ENCODE results near the gene CLEC20A. TPM values are rescaled to one million over a fixed set of nuclear protein-coding genes. Genes with fewer than 3 reads are reported as not detected.

Gene CLEC20A
- total RNA-seq, 1 donor from 2014 or later = not detected

DNA sequence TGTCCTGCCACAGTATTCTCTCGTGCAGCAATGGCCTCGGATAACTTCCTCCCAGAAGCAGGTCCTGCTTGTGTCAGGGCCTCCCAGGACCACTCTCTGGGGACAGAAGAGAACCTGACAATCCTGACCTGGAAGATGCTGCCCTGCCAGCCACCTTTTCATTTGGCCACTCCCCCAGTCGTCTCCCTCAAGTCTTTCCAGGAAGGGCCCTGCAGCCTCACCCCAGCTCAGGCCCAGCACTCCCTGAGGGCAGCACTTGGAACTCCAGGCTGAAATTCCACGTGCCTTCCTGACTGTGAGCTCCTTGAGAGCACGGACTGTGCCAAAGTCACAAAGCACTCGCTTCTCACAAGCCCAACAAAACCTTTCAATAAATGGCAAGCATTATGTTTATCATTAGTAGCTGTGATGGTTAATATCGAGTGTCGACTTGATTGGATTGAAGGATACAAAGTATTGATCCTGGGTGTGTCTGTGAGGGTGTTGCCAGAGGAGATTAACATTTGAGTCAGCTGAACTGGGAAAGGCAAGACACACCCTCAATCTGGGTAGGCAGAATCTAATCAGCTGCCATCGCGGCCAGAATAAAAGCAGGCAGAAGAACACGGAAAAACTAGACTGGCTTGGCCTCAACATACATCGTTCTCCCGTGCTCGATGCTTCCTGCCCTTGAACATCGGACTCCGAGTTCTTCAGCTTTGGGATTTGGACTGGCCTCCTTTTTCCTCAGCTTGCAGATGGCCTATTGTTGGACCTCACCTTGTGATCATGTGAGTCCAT, 2.3 kb upstream of the CLEC20A start:
- TF ChIP-seq, protein P1, sequence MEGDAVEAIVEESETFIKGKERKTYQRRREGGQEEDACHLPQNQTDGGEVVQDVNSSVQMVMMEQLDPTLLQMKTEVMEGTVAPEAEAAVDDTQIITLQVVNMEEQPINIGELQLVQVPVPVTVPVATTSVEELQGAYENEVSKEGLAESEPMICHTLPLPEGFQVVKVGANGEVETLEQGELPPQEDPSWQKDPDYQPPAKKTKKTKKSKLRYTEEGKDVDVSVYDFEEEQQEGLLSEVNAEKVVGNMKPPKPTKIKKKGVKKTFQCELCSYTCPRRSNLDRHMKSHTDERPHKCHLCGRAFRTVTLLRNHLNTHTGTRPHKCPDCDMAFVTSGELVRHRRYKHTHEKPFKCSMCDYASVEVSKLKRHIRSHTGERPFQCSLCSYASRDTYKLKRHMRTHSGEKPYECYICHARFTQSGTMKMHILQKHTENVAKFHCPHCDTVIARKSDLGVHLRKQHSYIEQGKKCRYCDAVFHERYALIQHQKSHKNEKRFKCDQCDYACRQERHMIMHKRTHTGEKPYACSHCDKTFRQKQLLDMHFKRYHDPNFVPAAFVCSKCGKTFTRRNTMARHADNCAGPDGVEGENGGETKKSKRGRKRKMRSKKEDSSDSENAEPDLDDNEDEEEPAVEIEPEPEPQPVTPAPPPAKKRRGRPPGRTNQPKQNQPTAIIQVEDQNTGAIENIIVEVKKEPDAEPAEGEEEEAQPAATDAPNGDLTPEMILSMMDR (conservative IDR thresholded peaks at IDR 0.05) = no peak
- H3K4me1 Mint-ChIP-seq = peaks cover 7% of the 10 kb centered on the region
- H3K27ac Mint-ChIP-seq (ENCODE audit: unreplicated experiment) = no peak overlapping the region
- H3K36me3 Mint-ChIP-seq (ENCODE audit: low read depth) = no peaks in the 10 kb centered on the region
- no peaks in the 10 kb centered on the region for H3K27me3 Mint-ChIP-seq (ENCODE audit: low read depth)
- no peak overlapping the region for H3K4me3 Mint-ChIP-seq
- H3K9me3 Mint-ChIP-seq = no peaks in the 10 kb centered on the region
- no peak for DNase-seq (ENCODE audit: low read depth, low spot score)

DNA sequence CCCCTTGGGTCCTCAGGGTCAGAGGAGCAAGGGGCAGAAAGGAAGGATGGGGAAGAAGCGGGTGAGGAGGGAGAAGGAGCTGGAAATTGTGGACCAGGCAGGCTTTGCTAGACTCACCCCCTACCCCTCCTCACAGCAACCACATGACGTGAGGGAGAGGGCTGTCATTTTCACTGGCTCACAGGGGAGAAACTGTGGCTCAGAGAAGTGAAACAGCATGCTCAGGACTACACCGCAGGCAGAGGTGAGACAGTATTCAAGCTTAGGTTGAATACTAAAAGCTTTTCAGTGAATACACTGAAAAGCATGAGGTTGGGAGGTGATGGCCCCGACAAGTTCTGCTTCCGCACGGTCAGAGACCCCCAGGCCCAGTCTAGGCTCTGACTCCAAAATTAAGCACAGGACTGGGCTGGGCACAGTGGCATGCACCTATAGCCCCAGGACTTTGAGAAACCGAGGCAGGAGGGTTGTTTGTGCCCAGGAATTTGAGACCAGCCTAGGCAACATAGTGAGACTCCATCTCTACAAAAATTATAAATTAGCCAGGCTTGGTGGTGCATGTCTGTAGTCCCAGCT, 1.2 kb upstream of the CLEC20A start:
- TF ChIP-seq, protein P1 (conservative IDR thresholded peaks at IDR 0.05) = no peak
- Mint-ChIP-seq H3K27ac (ENCODE audit: unreplicated experiment) (no peak overlapping the region), H3K4me3 (no peak overlapping the region), H3K9me3 (no peaks in the 10 kb centered on the region), H3K27me3 (ENCODE audit: low read depth) (no peaks in the 10 kb centered on the region), H3K4me1 (peaks cover 7% of the 10 kb centered on the region), H3K36me3 (ENCODE audit: low read depth) (no peaks in the 10 kb centered on the region)
- DNase-seq (ENCODE audit: low read depth, low spot score) = no peak

DNA sequence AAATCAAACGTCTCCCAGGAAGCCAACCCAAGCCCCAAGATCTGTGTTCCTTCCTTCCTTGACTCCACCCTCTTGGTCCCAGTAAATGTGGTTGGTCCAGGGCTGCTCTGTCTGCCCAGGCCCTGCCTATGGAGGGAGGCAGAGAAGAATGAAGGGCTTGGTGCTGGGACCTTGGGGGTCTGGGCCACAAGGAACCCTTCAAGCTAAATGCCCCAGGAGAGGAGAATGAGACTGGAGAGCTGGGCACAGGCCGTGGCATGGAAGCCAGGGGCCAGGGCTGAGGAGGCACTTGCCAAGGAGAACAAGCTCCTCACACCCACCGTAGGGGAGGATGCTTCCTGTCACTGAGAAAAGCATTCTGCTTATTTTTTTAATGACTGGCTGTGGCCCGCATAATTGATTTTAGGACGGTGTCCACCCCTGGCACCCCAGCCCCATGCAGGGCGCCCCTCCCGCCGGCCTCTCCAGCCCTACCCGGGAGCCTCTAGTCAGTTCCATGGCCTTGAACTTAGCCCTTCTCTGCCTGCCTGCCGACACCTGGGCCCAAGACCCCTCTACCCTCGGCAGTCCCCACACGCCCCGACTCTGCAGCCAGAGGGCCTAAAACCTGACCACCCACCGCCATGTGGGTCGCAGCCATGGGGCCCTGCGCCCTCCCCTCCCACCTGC, 889 bp downstream of the CLEC20A start:
- TF ChIP-seq, protein P1 (conservative IDR thresholded peaks at IDR 0.05) = no peak
- no peak overlapping the region for H3K27ac Mint-ChIP-seq (ENCODE audit: unreplicated experiment)
- no peaks in the 10 kb centered on the region for H3K9me3 Mint-ChIP-seq
- DNase-seq (ENCODE audit: low read depth, low spot score) = no peak
- H3K4me1 Mint-ChIP-seq = peaks cover 4% of the 10 kb centered on the region
- no peaks in the 10 kb centered on the region for H3K36me3 Mint-ChIP-seq (ENCODE audit: low read depth)
- H3K4me3 Mint-ChIP-seq = no peak overlapping the region
- H3K27me3 Mint-ChIP-seq (ENCODE audit: low read depth) = no peaks in the 10 kb centered on the region

DNA sequence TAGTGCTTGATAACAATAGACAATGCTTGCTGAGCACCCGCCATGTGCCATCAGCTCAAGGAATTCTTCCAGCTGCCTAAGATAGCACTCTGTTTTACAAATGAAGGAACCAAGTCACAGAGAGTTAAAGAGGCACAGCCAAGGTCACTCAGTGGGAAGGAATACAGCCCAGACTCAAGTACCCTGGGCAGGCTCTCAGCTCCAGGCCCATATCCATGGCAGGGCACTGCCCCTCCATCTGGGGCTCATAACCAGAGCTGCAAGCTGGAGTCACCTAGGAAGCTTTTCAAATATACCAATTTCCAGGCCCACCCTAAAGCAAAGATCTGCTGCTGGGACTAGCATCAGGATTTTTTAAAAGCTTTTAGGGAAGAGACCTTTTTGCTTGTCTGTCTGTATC, 1.6 kb downstream of the CLEC20A start:
- Mint-ChIP-seq H3K36me3 (ENCODE audit: low read depth) (no peaks in the 10 kb centered on the region), H3K27me3 (ENCODE audit: low read depth) (no peaks in the 10 kb centered on the region), H3K9me3 (no peaks in the 10 kb centered on the region), H3K4me1 (peaks cover 3% of the 10 kb centered on the region), H3K27ac (ENCODE audit: unreplicated experiment) (no peak overlapping the region), H3K4me3 (no peak overlapping the region)
- DNase-seq (ENCODE audit: low read depth, low spot score) = no peak
- TF ChIP-seq, protein P1 (conservative IDR thresholded peaks at IDR 0.05) = no peak

DNA sequence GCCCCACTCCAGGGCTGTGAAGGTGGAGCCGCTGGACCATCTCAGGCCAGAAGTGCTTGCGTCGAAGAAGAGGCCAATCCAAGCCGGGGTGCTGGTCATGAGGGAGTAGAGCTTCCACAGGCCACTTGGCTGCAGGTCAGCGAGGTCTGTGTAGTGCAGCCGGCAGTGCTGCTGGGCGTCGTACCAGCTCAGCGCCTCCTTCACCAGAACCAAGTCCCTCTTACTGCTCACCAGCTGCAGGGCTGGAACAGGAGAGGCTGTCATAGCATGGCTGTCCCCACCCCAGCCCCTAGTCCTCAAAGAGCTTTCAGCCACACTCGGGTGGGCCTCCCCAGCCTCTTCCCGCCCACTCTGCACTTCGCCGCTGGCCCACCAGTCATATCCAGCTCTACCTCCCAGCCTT, 2.2 kb downstream of the CLEC20A start:
- H3K4me3 Mint-ChIP-seq = no peak overlapping the region
- no peaks in the 10 kb centered on the region for H3K27me3 Mint-ChIP-seq (ENCODE audit: low read depth)
- TF ChIP-seq, protein P1 (conservative IDR thresholded peaks at IDR 0.05) = no peak
- H3K36me3 Mint-ChIP-seq (ENCODE audit: low read depth) = no peaks in the 10 kb centered on the region
- H3K9me3 Mint-ChIP-seq = no peaks in the 10 kb centered on the region
- no peak overlapping the region for H3K27ac Mint-ChIP-seq (ENCODE audit: unreplicated experiment)
- DNase-seq (ENCODE audit: low read depth, low spot score) = no peak
- H3K4me1 Mint-ChIP-seq = no peaks in the 10 kb centered on the region
